Stimulated activated naive CD8-positive, alpha-beta T cell treated with anti-CD3 and anti-CD28 coated beads, Interleukin-15, Interleukin-2, amounts not matched to agents 100 ng/mL and 50 ng/mL, for 24 hours (primary cell): ENCODE measurements around the gene PLA2G12A.
"Not testable (repeated sequence)": the region's sequence is repeated elsewhere in the genome, so short reads cannot be mapped to it uniquely, and the experiment has no call there.

Source experiments
- H3K27ac Mint-ChIP-seq: one replicate; pipeline ENCODE4 v1.8.0; 2021; ENCODE audit warnings: mild to moderate bottlenecking, mixed read lengths
- H3K27me3 Mint-ChIP-seq: one replicate; pipeline ENCODE4 v1.8.0; 2021; ENCODE audit warnings: mixed read lengths
- H3K36me3 Mint-ChIP-seq: one replicate; pipeline ENCODE4 v1.8.0; 2021; ENCODE audit warnings: low read depth, mixed read lengths
- H3K4me1 Mint-ChIP-seq: one replicate; pipeline ENCODE4 v1.8.0; 2021; ENCODE audit warnings: low read depth, mixed read lengths
- H3K4me3 Mint-ChIP-seq: one replicate; pipeline ENCODE4 v1.8.0; 2021; ENCODE audit warnings: mild to moderate bottlenecking, mixed read lengths
- H3K9me3 Mint-ChIP-seq: one replicate; pipeline ENCODE4 v1.8.0; 2021; ENCODE audit warnings: mixed read lengths

Gene PLA2G12A

DNA sequence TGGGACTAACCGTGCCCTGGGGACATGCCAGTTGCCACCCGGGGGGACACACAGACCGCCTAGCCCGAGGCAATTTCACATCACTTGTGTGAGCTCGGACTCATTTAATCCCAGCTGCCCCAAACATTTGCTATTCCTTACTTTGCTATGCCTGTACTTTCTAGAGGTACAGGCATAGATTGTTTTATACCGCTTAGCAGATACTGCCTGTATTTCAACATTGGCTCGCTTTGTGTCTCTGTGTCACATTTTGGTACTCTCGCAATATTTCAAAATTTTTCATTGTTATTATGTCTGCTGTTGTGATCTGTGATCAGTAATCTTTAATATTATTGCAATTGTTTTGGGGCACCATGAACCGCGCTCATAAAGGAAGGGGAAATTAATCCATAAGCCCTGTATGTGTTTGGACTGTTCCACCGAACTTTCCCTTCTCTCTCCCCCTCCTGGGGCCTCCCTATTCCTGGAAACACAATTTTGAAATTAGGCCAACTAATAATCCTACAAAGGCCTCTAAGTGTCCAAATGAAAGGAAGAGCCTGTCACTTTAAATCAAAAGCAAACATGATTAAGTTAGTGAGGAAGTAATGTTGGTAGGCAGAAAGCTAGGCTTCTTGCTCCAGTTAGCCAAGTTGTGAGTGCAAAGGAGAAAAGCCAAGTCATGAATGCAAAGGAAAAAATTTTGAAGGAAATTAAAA lies 26.1 kb downstream of the PLA2G12A start:
- Mint-ChIP-seq H3K4me1 (peaks cover 19% of the 10 kb centered on the region), H3K9me3 (no peaks in the 10 kb centered on the region), H3K4me3 (peak overlapping the region; percentile 92), H3K27me3 (no peaks in the 10 kb centered on the region), H3K27ac (peak overlapping the region; percentile 77), H3K36me3 (no peaks in the 10 kb centered on the region)

DNA sequence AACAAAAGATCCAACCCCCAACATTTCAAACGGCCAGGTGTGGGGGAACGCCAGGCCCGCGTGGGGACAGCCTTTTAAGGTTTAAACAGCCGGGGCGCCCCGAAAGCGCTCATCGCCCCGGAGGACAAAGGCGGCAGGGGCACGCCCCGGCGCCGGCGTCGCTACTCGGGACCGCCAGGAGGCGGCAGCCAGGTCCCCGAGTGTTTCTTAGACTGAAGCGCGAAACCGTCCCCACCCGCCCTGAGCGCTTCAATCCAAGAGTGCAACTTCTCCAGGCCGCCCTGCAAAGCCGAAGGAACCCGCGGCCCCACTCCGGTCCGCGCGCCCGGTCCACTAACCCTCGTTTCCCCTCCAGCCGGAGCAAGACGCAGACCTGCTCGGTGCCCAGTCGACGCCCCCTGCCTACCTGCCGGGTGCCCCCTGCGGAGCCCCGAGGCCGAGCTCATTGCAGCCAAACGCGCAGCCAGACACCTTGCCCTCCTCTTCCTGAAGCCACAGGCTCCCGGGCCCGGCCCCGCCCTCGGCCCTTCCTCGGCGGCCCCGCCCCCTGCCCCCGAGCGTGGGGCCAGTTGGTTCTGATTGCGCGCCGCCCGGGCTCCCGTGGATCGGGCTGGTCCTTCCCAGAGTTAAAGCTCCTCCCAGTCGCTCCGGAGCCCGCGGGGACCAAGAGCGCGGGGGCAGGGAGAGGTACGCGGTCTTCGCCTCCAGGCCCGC lies 26.8 kb downstream of the PLA2G12A start, which contains the start of gene CASP6:
TSS of gene CASP6 (minus strand) at position 496 of the 714 bp plus-strand sequence. CDS start at position 446, 50 bp downstream.
- no peaks in the 10 kb centered on the region for H3K27me3 Mint-ChIP-seq
- H3K4me3 Mint-ChIP-seq = peak within 1 kb of the TSS; percentile 92
- H3K9me3 Mint-ChIP-seq = no peaks in the 10 kb centered on the region
- no peaks in the 10 kb centered on the region for H3K36me3 Mint-ChIP-seq
- H3K4me1 Mint-ChIP-seq = peaks cover 19% of the 10 kb centered on the region
- H3K27ac Mint-ChIP-seq = peak within 1 kb of the TSS; percentile 82

DNA sequence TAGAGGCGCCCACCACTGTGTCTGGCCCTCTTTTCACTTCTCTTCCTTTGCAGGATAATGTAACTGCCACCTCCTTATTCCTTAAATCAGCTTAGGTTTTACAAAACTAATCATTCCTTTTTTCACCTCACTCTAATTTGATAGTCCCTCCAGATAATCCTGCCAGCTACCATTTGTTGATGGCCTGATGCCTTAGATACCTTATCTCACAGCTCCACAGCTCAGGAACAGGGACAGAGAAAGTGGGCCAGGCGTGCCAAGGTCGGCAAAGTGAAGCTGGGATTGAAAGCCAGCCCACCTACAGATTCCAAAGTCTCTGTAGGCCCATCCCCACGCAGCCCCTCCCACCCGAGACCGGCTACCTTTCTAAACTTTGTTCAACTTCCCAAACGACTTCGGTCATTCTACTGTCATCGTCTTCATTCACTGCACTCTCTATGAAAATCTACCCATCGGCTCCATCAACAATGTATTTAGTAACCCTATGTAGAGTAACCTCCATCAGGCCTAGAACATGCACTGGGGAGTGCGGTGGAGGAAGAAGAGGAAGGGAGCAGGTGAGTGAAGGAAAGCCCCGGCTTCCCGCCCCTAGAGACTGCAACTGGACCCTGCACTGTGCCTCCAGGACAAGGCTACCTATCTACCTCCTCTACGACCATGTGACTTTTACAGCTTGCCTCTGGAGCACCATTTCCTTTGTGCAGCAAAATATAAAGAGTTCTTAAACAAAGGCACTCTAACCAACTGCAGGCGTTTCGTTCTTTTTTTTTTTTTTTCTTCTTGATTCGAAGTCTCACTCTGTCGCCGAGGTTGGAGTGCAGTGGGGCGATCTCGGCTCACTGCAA lies 28.1 kb downstream of the PLA2G12A start:
- Mint-ChIP-seq H3K27ac (peak overlapping the region; percentile 82), H3K27me3 (no peaks in the 10 kb centered on the region), H3K4me3 (peak overlapping the region; percentile 92), H3K4me1 (peaks cover 19% of the 10 kb centered on the region), H3K36me3 (peaks cover 7% of the 10 kb centered on the region), H3K9me3 (no peaks in the 10 kb centered on the region)

DNA sequence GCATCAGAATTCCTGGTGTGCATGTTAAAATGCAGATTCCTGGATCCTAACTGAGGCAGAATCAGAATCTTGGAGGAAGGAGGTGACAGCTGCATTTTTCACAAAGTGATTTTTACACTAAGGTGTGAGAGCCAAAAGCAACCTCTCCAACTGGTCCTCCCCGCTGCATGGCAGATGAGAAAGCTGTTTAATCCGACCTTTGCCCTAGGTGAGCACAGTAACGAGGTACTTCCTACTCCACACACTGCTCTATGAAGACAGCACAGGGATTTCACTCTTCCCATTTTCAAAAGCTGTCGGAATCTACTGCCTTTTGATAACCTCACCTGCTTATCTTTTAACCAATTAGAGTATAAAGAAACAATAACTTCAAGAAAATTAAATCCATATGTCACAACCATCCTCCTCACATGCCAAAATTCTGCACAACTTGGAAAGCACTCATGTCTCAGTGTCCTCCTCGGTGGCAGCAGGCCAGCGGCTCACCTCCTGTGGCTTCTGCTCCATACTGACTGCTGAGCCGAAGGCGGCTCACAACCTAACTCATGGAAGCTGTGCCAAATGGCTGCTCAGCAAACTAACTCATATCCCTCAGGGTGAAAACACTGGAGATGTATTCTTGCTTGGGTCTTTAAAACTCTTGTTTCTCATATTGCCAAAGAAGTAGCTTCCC lies 30.2 kb downstream of the PLA2G12A start:
- Mint-ChIP-seq H3K4me1 (peaks cover 19% of the 10 kb centered on the region), H3K4me3 (no peak overlapping the region), H3K27me3 (no peaks in the 10 kb centered on the region), H3K36me3 (peaks cover 17% of the 10 kb centered on the region), H3K9me3 (no peaks in the 10 kb centered on the region), H3K27ac (no peak overlapping the region)

DNA sequence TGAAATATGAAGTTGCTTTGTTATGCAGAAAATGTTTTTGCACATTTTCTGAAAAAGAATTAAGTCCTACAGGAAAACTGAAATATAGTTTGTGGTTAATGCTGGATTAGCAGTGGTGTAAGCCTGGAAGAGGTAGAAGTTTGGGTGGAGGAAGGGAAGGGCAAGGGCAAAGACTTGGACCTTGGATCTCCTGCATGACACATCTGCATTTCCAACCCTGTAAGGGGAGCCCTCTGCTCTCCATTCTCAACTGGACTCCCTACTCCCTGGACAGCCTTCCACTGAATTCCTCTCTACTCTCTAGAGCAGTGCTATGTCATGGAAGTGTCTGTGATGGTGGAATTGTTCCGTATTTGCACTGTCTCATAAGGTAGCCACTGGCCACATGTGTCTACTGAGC lies 31.2 kb downstream of the PLA2G12A start:
- no peak overlapping the region for H3K4me3 Mint-ChIP-seq
- H3K36me3 Mint-ChIP-seq = peaks cover 26% of the 10 kb centered on the region
- no peak overlapping the region for H3K27ac Mint-ChIP-seq
- no peaks in the 10 kb centered on the region for H3K9me3 Mint-ChIP-seq
- H3K27me3 Mint-ChIP-seq = no peaks in the 10 kb centered on the region
- H3K4me1 Mint-ChIP-seq = peaks cover 15% of the 10 kb centered on the region

DNA sequence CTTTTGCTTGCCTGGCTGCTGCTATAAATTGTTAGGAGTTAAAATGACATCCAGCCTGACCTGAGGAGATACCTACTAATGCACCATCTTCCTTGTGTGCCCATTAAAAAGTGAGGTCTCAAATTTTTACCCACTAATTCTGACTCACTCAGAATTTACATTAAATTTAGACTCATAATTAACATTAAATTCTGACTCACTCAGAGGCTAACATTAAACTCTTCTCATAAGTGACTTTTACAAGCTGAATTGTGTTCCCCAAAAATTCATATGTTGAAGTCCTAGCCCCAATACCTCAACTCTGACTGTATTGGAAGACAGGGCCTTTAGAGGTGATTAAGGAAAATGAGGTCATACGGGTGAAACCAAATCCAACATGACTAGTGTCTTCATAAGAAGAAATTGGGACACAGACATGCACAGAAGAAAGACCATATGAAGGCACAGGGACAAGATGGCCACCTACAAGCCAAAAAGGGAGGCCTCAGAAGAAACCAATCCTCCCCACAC lies 38.4 kb downstream of the PLA2G12A start:
- Mint-ChIP-seq H3K36me3 (peaks cover 64% of the 10 kb centered on the region), H3K9me3 (no peaks in the 10 kb centered on the region), H3K4me3 (peak overlapping the region; percentile 45), H3K27ac (peak overlapping the region; percentile 61), H3K27me3 (no peaks in the 10 kb centered on the region), H3K4me1 (peaks cover 24% of the 10 kb centered on the region)

DNA sequence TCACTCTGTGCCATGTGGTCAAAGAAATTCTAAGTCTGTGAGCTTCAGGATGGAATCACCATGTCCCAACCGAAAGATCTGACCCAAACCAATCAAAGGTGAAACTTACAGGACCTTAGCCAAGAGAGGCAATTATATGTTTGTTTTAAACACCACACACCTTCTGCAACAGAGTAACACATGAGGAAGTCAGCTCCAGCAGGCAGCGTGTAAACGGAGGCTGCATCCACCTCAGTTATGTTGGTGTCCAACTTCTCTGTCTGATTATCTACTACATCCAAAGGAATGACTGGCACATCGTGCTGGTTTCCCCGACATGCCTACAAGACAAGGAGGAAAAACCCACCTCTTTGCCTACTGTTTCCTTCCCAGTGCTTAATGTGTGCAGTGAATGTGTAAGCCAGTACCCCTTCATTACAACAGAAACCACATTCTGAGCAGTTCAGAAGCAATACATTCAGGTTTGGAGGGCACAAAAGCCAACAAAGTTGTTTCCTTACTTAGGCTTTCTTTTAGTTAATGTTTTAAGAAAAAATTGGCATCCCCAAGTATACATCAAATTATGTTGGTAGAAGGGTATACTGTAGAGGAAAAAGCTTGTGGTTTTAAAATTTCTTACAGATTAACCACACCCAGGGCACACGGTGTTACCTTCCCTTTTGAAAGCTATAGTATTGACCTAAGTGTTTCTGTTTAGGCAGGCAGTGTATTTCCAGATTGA lies 39.0 kb downstream of the PLA2G12A start:
- H3K9me3 Mint-ChIP-seq = no peaks in the 10 kb centered on the region
- no peaks in the 10 kb centered on the region for H3K27me3 Mint-ChIP-seq
- peaks cover 60% of the 10 kb centered on the region for H3K36me3 Mint-ChIP-seq
- peak overlapping the region; percentile 45 for H3K4me3 Mint-ChIP-seq
- peaks cover 24% of the 10 kb centered on the region for H3K4me1 Mint-ChIP-seq
- H3K27ac Mint-ChIP-seq = peak overlapping the region; percentile 78

DNA sequence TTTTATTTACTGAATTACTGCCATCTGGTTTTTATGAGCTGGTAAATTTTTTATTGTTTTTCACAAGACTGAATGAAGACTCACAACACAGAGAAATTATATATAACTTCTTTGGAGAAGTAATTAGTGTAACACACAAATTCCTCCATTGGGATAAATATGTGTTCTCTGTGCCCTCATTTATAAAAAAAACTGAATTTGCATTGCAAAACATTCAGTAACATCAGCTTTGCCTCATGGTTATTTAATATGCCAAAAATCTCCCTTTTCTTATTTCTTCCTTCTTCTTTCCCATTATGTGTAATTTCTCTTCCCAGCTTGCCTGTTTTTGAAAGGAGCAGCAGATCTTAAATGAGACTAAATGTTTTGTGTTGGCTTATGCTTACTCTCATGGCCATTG lies 45.1 kb downstream of the PLA2G12A start:
- Mint-ChIP-seq H3K27me3 (no peaks in the 10 kb centered on the region), H3K4me3 (no peak overlapping the region), H3K27ac (peak overlapping the region; percentile 21), H3K9me3 (no peaks in the 10 kb centered on the region), H3K4me1 (peaks cover 14% of the 10 kb centered on the region), H3K36me3 (peaks cover 48% of the 10 kb centered on the region)

DNA sequence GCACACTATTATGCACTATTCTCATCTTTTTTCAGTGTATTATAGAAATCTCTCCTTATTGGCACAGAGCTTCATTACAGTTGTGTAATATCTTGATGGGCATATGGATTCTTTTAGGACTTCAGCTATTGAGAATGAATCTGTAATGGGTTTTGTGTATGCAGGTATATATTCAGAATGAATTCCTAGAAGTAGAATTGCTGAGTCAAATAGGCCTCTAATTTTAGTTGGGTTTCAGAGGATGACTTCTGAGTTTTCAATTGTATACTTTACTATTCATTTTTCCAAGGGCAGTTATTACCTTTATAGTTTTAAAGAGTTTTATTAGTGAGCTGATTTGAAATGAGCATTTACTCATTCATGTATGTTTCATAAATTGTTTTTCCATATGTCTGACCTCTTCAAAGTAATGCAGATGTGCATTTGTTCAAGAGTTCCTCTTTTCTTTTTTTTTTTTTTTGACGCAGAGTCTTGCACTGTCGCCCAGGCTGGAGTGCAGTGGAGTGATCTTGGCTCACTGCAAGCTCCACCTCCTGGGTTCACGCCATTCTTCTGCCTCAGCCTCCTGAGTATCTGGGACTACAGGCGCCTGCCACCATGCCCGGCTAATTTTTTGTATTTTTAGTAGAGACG lies 46.1 kb downstream of the PLA2G12A start:
- H3K9me3 Mint-ChIP-seq = no peaks in the 10 kb centered on the region
- peaks cover 14% of the 10 kb centered on the region for H3K4me1 Mint-ChIP-seq
- H3K27me3 Mint-ChIP-seq = no peaks in the 10 kb centered on the region
- H3K4me3 Mint-ChIP-seq = no peak overlapping the region
- H3K36me3 Mint-ChIP-seq = peaks cover 53% of the 10 kb centered on the region
- no peak overlapping the region for H3K27ac Mint-ChIP-seq

DNA sequence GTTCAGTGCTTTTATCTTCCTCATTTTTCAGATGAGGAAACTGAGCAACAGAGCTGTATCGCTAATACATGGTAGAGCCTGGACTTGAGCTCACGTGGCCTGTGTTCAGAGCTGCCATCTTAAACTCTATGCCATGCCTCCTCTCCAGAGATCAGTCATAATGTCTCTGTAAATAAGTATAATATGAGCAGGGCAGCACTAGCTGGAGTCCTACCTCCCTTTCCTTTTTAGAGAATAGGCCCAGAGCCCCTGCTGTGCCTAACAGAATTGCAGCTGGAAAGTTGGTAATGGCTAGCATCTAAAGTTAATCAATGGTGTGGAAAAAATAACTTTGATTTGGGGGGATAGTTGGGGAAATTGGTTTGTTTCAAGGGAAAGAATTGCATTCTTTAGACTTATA lies 47.0 kb downstream of the PLA2G12A start:
- Mint-ChIP-seq H3K4me3 (no peak overlapping the region), H3K9me3 (no peaks in the 10 kb centered on the region), H3K36me3 (peaks cover 44% of the 10 kb centered on the region), H3K27ac (no peak overlapping the region), H3K27me3 (no peaks in the 10 kb centered on the region), H3K4me1 (peaks cover 14% of the 10 kb centered on the region)

DNA sequence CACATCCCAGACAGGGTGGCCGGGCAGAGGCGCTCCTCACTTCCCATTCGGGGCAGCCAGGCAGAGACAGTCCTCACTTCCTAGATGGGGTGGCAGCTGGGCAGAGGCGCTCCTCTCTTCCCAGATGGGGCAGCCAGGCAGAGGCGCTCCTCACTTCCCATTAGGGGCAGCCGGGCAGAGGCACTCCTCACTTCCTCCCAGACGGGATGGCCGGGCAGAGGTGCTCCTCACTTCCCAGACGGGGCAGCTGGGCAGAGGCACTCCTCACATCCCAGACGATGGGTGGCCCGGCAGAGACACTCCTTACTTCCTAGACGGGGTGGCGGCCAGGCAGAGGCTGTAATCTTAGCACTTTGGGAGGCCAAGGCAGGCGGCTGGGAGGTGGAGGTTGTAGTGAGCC lies 50.9 kb downstream of the PLA2G12A start:
- not testable (repeated sequence) for H3K27ac Mint-ChIP-seq, H3K9me3 Mint-ChIP-seq, H3K4me3 Mint-ChIP-seq, H3K27me3 Mint-ChIP-seq
- H3K36me3 Mint-ChIP-seq = peaks cover 33% of the 10 kb centered on the region
- H3K4me1 Mint-ChIP-seq = peaks cover 24% of the 10 kb centered on the region

DNA sequence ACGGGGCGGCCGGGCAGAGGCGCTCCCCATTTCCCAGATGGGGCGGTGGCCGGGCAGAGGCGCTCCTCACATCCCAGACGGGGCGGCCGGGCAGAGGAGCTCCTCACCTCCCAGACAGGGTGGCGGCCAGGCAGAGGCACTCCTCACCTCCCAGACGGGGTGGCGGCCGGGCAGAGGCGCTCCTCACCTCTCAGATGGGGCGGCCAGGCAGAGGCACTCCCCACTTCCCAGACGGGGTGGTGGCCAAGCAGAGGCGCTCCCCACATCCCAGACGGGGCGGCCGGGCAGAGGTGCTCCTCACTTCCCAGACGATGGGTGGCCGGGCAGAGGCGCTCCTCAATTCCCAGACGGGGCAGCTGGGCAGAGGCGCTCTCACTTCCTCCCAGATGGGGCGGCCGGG lies 51.4 kb downstream of the PLA2G12A start:
- H3K4me3 Mint-ChIP-seq, H3K9me3 Mint-ChIP-seq, H3K27me3 Mint-ChIP-seq, H3K27ac Mint-ChIP-seq: not testable (repeated sequence)
- peaks cover 33% of the 10 kb centered on the region for H3K36me3 Mint-ChIP-seq
- peaks cover 19% of the 10 kb centered on the region for H3K4me1 Mint-ChIP-seq

DNA sequence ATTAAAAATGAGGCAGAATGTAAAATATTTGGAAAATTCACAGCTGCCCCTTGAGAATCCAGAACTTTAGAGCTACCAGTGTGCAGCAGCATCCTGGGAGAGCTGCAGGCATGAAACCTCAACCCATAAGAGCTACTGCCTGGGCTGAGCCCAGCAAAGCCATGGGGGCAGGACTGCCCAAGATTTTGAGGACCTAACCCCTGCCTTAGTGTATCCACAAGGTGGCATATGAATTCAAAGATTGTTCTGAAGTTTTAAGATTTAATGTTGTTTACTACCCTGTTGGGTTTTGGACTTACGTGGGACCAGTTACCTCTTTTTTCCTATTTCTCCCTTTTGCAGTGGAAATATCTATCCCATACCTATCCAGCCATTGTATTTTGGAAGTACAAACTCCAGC lies 53.0 kb downstream of the PLA2G12A start:
- no peaks in the 10 kb centered on the region for H3K27me3 Mint-ChIP-seq
- H3K9me3 Mint-ChIP-seq = peaks cover under 1% of the 10 kb centered on the region
- H3K27ac Mint-ChIP-seq = peak overlapping the region; percentile 45
- H3K4me3 Mint-ChIP-seq = no peak overlapping the region
- peaks cover 19% of the 10 kb centered on the region for H3K4me1 Mint-ChIP-seq
- H3K36me3 Mint-ChIP-seq = peaks cover 35% of the 10 kb centered on the region
